Measurements from ENCODE around the gene TP53RK.

TP53RK gene

DNA sequence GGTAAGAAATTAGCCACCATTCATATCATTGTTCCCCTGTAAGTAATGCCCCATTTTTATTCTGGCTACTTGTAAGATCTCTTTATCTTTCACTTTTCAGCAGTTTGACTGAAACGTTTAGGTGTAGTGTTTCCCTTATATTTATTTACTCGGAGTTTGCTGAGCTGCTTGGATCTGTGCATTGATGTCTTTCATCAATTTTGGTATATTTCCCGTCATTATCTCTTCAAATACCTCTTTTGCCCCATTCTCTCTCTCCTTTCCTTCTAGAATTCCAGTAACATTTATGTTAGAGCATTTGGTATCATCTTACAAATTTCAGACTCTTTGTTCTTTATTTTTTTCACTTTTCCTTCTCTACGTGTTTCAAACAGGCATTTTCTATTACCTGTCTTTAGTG is 28.8 kb downstream of the TP53RK start:
- DNase-seq (ENCODE audit: low read depth in 2 of 2), result no peak

- no peak for DNase-seq (ENCODE audit: low read depth in 2 of 2)
These were observed 31.6 kb downstream of the TP53RK start for GRCh38 chr20:46657618-46658017.

GRCh38 chr20:46657137-46657536 is 32.1 kb downstream of the TP53RK start:
- no peak for DNase-seq (ENCODE audit: low read depth in 2 of 2)

DNA sequence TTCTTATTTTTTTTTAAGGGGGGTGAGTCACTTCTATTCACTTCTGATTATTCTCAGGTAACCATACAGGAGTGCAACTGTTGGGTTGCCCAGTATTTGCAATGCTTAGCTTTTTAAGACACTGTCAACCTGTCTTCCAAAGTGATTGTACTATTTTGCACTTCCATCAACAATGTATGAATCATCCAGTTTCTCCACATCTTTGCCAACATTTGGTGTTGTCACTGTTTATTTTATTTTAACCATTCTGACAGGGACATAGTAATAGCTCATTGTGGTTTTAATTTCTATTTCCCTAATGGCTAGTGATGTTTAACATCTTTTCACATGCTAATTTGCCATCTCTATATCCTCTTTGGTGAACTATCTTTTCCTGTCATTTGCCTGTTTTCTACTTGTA is 36.5 kb downstream of the TP53RK start:
- no peak for DNase-seq (ENCODE audit: low read depth in 2 of 2)

DNA sequence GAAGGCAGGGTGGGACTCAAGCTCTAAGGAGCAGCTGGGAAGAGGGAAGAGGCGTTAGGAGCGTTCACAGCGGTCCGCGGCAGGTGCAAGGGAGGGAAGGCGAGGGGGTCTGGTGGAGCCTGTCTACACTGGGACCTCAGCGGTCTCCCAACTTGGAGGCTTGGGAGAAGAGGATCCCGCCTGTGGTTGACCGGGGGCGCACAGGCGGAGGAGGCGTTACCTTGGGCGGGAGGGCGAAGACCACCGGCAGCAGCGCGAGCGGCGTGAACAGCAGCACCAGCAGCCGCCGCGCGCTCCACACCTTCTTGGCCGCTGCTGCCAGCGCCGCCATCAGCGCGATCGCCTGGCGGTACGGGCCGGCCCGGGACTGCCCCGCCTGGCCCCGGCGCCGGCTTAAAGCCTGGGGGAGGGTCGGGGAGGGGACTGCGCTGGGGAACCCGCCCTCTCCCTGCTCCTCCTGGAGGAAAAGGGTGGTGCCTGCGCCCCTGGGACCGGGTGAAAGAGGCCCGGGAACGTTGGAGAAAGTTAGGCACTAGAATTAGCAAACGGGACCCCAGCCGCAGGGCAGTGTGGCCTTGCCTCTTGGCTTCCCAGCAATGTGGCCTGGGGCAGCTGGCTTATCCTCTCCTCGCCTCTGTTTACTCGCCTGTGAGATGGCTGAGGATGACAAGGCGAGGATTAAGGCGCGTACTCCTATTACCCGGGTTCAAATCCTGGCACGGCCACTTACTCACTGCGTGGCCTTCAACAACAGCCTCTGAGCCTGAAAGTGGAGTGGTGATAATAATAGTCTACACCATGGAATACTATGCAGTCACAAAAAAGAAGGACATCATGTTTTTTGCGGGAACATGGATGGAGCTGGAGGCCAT is 37.9 kb downstream of the TP53RK start, which contains the start of gene SLC13A3:
SLC13A3 (minus strand) TSS at position 369 of the 872 bp plus-strand sequence; CDS start at position 331, 38 bp downstream.
- no peak for DNase-seq (ENCODE audit: low read depth in 2 of 2)

GRCh38 chr20:46650575-46651090 is 38.6 kb downstream of the TP53RK start:
- DNase-seq (ENCODE audit: low read depth in 2 of 2), result no peak

- DNase-seq (ENCODE audit: low read depth in 2 of 2), result no peak
These were observed 39.2 kb downstream of the TP53RK start for GRCh38 chr20:46649965-46650542.

DNA sequence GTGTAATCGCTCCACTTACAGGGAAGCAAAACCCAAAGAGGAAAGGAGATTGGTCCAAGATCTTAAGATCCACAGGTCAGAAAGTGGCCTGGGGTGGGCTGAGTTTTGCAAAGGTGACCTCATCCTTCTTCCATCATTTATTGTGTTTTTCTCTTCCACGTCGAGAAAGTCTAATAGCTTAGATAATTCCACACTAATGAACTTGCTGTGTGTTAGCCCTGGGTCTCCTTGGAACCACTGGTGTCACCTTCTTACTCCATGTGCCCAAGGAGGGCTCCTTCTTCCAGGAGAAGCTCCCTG is 39.6 kb downstream of the TP53RK start:
- DNase-seq (ENCODE audit: low read depth in 2 of 2), result no peak

- no peak for DNase-seq (ENCODE audit: low read depth in 2 of 2)
These were observed 40.2 kb downstream of the TP53RK start for GRCh38 chr20:46648903-46649649.

DNA sequence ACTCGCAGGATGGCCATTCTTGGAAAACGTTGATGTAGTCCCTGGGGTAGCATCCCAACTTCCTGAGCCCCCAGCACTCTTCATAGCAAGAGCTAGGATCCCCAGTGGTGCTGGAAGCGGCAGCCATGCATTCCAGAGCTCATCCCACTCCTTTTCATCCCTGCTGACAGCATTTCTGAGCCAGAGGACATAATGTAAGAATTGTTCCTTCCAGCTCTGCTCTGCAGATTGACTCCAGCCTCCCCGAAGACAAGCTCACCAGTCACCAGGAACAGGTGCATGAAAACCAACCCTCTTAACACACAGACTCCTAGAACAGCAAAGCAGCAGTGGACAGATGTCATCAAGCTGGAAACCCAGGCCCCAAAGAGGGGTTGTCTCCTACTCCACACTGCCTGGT is 41.8 kb downstream of the TP53RK start:
- DNase-seq (ENCODE audit: low read depth in 2 of 2), result no peak

- DNase-seq (ENCODE audit: low read depth in 2 of 2), result no peak
These were observed 42.4 kb downstream of the TP53RK start for GRCh38 chr20:46646659-46647380.

DNA sequence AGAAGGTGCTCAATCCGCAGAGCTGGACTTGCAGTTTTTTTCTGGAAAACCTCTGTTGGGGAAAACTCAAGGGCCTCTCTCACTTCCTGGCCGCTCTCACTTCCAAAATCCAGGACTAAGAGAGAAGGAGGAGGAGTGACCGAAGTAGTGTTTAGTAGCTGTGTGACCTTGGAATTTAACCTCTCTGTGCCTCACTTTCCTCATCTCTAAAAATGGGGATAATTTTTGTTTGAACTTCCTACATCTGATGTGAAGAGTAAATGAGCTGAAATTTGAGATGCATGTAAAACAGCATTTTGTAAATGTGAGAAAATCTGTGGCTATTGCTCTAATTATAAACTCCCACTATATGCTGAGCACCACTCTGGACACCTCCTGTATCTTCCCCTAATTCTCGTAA is 43.1 kb downstream of the TP53RK start:
- no peak for DNase-seq (ENCODE audit: low read depth in 2 of 2)

DNA sequence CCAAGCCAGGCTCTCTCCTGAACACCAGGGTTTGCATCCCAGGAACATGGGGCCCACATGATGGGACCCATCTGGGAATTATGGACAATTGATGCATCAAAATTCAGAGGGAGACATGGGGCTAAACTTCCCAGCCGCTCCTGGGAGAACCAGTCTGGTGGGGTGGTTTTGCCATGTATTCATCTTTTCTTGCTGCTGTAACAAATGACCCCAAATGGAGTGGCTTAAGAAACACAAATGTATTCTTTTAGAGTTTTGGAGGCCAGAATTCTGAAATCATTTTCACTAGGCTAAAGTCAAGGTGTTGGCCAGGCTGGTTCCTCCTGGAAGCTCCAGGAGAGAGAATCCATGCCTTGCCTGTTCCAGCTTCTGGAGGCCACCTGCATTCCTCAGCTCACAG is 44.5 kb downstream of the TP53RK start:
- DNase-seq (ENCODE audit: low read depth in 2 of 2), result no peak

DNA sequence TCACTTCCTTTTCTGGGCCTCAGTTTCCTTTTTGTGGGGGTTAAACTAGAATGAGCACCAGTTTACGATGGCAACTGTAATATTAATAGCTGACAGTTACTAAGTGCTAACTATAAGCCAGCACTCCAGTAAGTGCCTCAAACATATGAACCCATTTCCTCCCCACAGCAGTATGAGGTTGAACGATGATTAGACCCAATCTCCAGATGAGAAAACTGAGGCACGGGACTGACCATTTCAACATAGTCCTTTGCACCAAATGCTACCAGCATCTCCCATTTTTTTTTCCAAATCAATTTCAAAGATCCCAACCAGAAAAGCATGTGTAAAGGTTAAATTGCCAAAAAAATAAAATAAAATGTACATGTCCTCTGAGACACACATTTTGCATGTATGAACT is 45.1 kb downstream of the TP53RK start:
- no peak for DNase-seq (ENCODE audit: low read depth in 2 of 2)

DNA sequence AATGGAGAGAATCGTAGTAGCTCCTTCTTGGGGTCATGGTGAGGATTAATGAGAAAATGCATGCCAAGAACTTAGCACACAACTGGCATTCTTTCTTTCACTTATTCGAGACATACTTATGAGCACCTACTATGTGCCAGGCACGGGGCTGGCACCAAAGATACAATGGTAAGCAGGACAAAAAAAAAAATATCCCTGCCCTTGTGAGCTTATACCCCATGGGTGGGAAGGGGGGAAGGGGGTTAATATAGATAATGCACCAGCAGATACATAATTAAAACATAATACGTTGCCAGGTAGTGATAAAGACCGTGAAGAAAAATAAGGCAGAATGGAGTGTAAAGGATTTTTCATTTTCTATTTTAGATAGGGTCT is 46.3 kb downstream of the TP53RK start:
- no peak for DNase-seq (ENCODE audit: low read depth in 2 of 2)

GRCh38 chr20:46642265-46642968 is 46.8 kb downstream of the TP53RK start:
- no peak for DNase-seq (ENCODE audit: low read depth in 2 of 2)

GRCh38 chr20:46641424-46641823 is 47.8 kb downstream of the TP53RK start:
- DNase-seq (ENCODE audit: low read depth in 2 of 2), result no peak

GRCh38 chr20:46640536-46641311 is 48.5 kb downstream of the TP53RK start:
- DNase-seq (ENCODE audit: low read depth in 2 of 2), result no peak

DNA sequence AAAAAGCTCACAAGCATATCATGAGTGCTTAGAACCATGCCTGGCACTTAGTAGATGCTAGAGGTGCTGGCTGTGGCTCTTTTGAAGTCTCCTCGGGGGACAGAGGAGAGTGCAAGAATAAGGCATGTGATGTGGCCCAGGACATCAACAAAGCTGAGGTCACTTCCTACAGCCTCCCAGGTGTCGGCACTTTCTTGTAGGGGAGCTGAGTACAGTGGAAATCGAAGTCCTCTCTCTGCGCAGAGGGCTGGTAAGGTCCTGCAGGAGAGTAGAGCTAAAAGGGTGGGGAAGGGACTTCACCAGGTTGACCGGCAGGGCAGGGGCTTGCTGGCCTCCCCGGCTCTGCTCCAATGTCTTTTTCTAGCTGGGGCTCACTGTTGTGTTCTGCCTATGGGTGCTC is 49.2 kb downstream of the TP53RK start:
- no peak for DNase-seq (ENCODE audit: low read depth in 2 of 2)

- no peak for DNase-seq (ENCODE audit: low read depth in 2 of 2)
These were observed 49.7 kb downstream of the TP53RK start for GRCh38 chr20:46639587-46639986.

- DNase-seq (ENCODE audit: low read depth in 2 of 2), result no peak
These were observed 50.4 kb downstream of the TP53RK start for GRCh38 chr20:46638898-46639274.

Data from fibroblast of skin of left biceps (primary cell).